IMR-90 (cell line): ENCODE results near the gene GPATCH8. TPM values are rescaled to one million over a fixed set of nuclear protein-coding genes. Genes with fewer than 3 reads are reported as not detected.

Experiments used
- ATAC-seq: fragments of 200-7000 bp; cut with Tn5 transposase; 2 replicates; pipeline ENCODE4 v1.9.1; 2020; ENCODE audit warnings: low read depth, mild to moderate bottlenecking, moderate library complexity
- BruUV-seq: library from RNA; stranded (reverse); fragments of 400-500 nt; replicated peaks from 2 replicates; lab custom pipeline; 2021; lab: Mats Ljungman, UMichigan
- CTCF ChIA-PET: fragments of 300-600 bp; formaldehyde crosslinking; extraction: SDS; loops from one replicate; lab custom pipeline; 2021; ENCODE audit warnings: antibody characterized with exemption; lab: Yijun Ruan, JAX
- POLR2A ChIA-PET: fragments of 300-600 bp; sonication (Branson Sonifier 250); formaldehyde crosslinking; loops from one replicate; lab custom pipeline; 2022; ENCODE audit warnings: antibody characterized with exemption; ENCODE audit not compliant: unreplicated experiment; lab: Charles Lee
- DNase-seq: peaks from one replicate; pipeline ENCODE4 v3.0.0; 2013
- H2AFZ ChIP-seq: replicated peaks from 2 replicates; pipeline ENCODE3; 2013; ENCODE audit warnings: low read length, mild to moderate bottlenecking; ENCODE audit not compliant: poor library complexity
- H2AK5ac ChIP-seq: 2 replicates; pipeline ENCODE4 v1.6.1; 2013; ENCODE audit warnings: low read depth, low read length, inconsistent platforms
- H2AK9ac ChIP-seq: replicated peaks from 2 replicates; pipeline ENCODE3; 2013; ENCODE audit warnings: mild to moderate bottlenecking, low read depth, low read length, moderate library complexity; ENCODE audit not compliant: poor library complexity
- H2BK120ac ChIP-seq: 2 replicates; pipeline ENCODE4 v1.6.1; 2013; ENCODE audit warnings: low read depth, low read length, inconsistent platforms
- H2BK15ac ChIP-seq: 3 replicates; pipeline ENCODE4 v1.6.1; 2013; ENCODE audit warnings: low read depth, low read length, inconsistent platforms
- H2BK20ac ChIP-seq: 2 replicates; pipeline ENCODE4 v1.6.1; 2013; ENCODE audit warnings: low read depth, mild to moderate bottlenecking, inconsistent platforms, low read length, moderate library complexity
- H2BK5ac ChIP-seq: 2 replicates; pipeline ENCODE4 v1.6.1; 2013; ENCODE audit warnings: mild to moderate bottlenecking, low read depth, low read length, inconsistent platforms; ENCODE audit not compliant: poor library complexity, severe bottlenecking
- H3K14ac ChIP-seq: replicated peaks from 2 replicates; pipeline ENCODE4 v1.6.1; 2013; ENCODE audit warnings: low read depth, low read length, inconsistent platforms
- H3K18ac ChIP-seq: 2 replicates; pipeline ENCODE4 v1.6.1; 2013; ENCODE audit warnings: low read depth, low read length, control low read depth
- H3K23ac ChIP-seq: 2 replicates; pipeline ENCODE4 v1.6.1; 2013; ENCODE audit warnings: low read depth, low read length, inconsistent platforms
- H3K27ac ChIP-seq: 2 replicates; pipeline ENCODE4 v1.5.1; 2013; ENCODE audit warnings: mild to moderate bottlenecking, control low read depth, low read length; ENCODE audit not compliant: insufficient read depth
- H3K27me3 ChIP-seq: 2 replicates; pipeline ENCODE4 v1.6.1; 2013; ENCODE audit warnings: low read length; ENCODE audit not compliant: control insufficient read depth, insufficient read depth
- H3K36me3 ChIP-seq: 2 replicates; pipeline ENCODE4 v1.6.1; 2013; ENCODE audit warnings: low read length, mixed read lengths; ENCODE audit not compliant: control insufficient read depth, insufficient read depth
- H3K4ac ChIP-seq: 2 replicates; pipeline ENCODE4 v1.6.1; 2013; ENCODE audit warnings: low read depth, low read length, inconsistent platforms
- H3K4me1 ChIP-seq: 2 replicates; pipeline ENCODE4 v1.6.1; 2013; ENCODE audit warnings: low read length, mixed read lengths; ENCODE audit not compliant: control insufficient read depth, insufficient read depth
- H3K4me2 ChIP-seq: 2 replicates; pipeline ENCODE4 v1.6.1; 2013; ENCODE audit warnings: low read depth, mild to moderate bottlenecking, control low read depth, low read length, moderate library complexity
- H3K4me3 ChIP-seq: 2 replicates; pipeline ENCODE4 v1.5.1; 2013; ENCODE audit warnings: low read depth, mild to moderate bottlenecking, control low read depth, low read length, moderate library complexity; ENCODE audit not compliant: insufficient read depth
- H3K56ac ChIP-seq: 2 replicates; pipeline ENCODE4 v1.6.1; 2013; ENCODE audit warnings: low read length, inconsistent platforms; ENCODE audit not compliant: insufficient read depth; ENCODE audit errors: extremely low read depth
- H3K79me1 ChIP-seq, 2 experiments: 2 replicates each; pipeline ENCODE4 v1.6.1; 2013; ENCODE audit warnings: low read length in 2 of 2, inconsistent platforms in 1 of 2, low read depth in 1 of 2
- H3K9ac ChIP-seq: 2 replicates; pipeline ENCODE4 v1.6.1; 2013; ENCODE audit warnings: low read depth, low read length, control low read depth
- H3K9me1 ChIP-seq: 2 replicates; pipeline ENCODE4 v1.6.1; 2013; ENCODE audit warnings: low read length, inconsistent platforms; ENCODE audit not compliant: insufficient read depth
- H3K9me3 ChIP-seq: 2 replicates; pipeline ENCODE4 v1.6.1; 2013; ENCODE audit warnings: low read length; ENCODE audit not compliant: control insufficient read depth, insufficient read depth
- H4K20me1 ChIP-seq: 2 replicates; pipeline ENCODE4 v1.6.1; 2013; ENCODE audit warnings: low read length, inconsistent platforms; ENCODE audit not compliant: insufficient read depth
- H4K5ac ChIP-seq: 2 replicates; pipeline ENCODE4 v1.6.1; 2013; ENCODE audit warnings: mild to moderate bottlenecking, low read depth, low read length, control low read depth
- H4K8ac ChIP-seq, 2 experiments: 2 replicates each; pipeline ENCODE4 v1.6.1; 2013; ENCODE audit warnings: low read depth in 2 of 2, low read length in 2 of 2, control low read depth in 1 of 2, inconsistent platforms in 1 of 2
- H4K91ac ChIP-seq: 2 replicates; pipeline ENCODE4 v1.6.1; 2013; ENCODE audit warnings: low read depth, low read length, inconsistent platforms; ENCODE audit not compliant: insufficient read depth
- BHLHE40 ChIP-seq: fragments of 150-350 bp; IDR thresholded peaks from 2 replicates; pipeline ENCODE4 v1.6.1; 2016; ENCODE audit warnings: mild to moderate bottlenecking, low read depth, low read length
- CEBPB ChIP-seq: IDR thresholded peaks from 2 replicates; pipeline ENCODE4 v1.6.1; 2012; ENCODE audit warnings: low read depth, low read length, improper control_type of control experiment
- CHD1 ChIP-seq: IDR thresholded peaks from 2 replicates; pipeline ENCODE4 v1.6.1; 2012; ENCODE audit warnings: low read depth, low read length, improper control_type of control experiment
- MAFK ChIP-seq: IDR thresholded peaks from 2 replicates; pipeline ENCODE4 v1.6.1; 2012; ENCODE audit warnings: low read depth, low read length, improper control_type of control experiment
- NFE2L2 ChIP-seq: fragments of 150-350 bp; IDR thresholded peaks from 2 replicates; pipeline ENCODE4 v1.6.1; 2016; ENCODE audit warnings: low read depth, mild to moderate bottlenecking, low read length
- POLR2A ChIP-seq: IDR thresholded peaks from 2 replicates; pipeline ENCODE4 v1.6.1; 2012; ENCODE audit warnings: mild to moderate bottlenecking, low read depth, low read length
- RAD21 ChIP-seq: IDR thresholded peaks from 2 replicates; pipeline ENCODE4 v1.6.1; 2012; ENCODE audit warnings: low read length, improper control_type of control experiment
- RCOR1 ChIP-seq: IDR thresholded peaks from 2 replicates; pipeline ENCODE4 v1.6.1; 2012; ENCODE audit warnings: mild to moderate bottlenecking, low read length, improper control_type of control experiment; ENCODE audit not compliant: insufficient replicate concordance
- RFX5 ChIP-seq: IDR thresholded peaks from 2 replicates; pipeline ENCODE4 v1.8.0; 2012; ENCODE audit warnings: low read depth, mild to moderate bottlenecking, low read length, moderate library complexity
- SMC3 ChIP-seq: fragments of 150-350 bp; IDR thresholded peaks from 2 replicates; pipeline ENCODE4 v1.6.1; 2016; ENCODE audit warnings: low read depth, mild to moderate bottlenecking, antibody characterized with exemption, low read length, moderate library complexity
- WGBS, 2 experiments: methylation state at CpG; one replicate each; pipeline versions ENCODE4 v1.1.5 to v1.1.7; 2013; ENCODE audit warnings: missing lambda C conversion rate in 2 of 2; ENCODE audit not compliant: insufficient read length in 1 of 2; ENCODE audit errors: extremely low coverage in 2 of 2; 5-methylcytosine and 5-hydroxymethylcytosine counted together
- dilution Hi-C: fragments of 300-500 bp; cut with HindIII; formaldehyde crosslinking; loops from one replicate; pipeline ENCODE4 v1.14.3; 2018; ENCODE audit warnings: low sequenced_read_pairs; ENCODE audit not compliant: unreplicated experiment
- in situ Hi-C: fragments of 300-500 bp; cut with MboI; formaldehyde crosslinking; loops from 3 replicates; pipeline ENCODE4 v1.14.3; 2019; ENCODE audit warnings: low sequenced_read_pairs, inconsistent platforms, mixed read lengths
- intact Hi-C: fragments of 100-400 bp; cut with micrococcal nuclease; formaldehyde crosslinking; loops from 2 replicates; pipeline ENCODE4 v1.10.0; 2022
- polyA plus RNA-seq, 3 experiments: library from polyadenylated mRNA; depleted of rRNA; stranded (reverse); fragments of >200 nt; gene quantifications; 2 replicates each; pipeline ENCODE4 v1.2.3, GENCODE V29; 2012; ENCODE audit warnings: low replicate concordance in 1 of 3
- total RNA-seq: library from RNA; depleted of rRNA; stranded (reverse); fragments of >200 nt; gene quantifications from 2 replicates; pipeline ENCODE4 v1.2.3, GENCODE V29; 2012
- TF ChIP-seq, protein P1 (sequence below): fragments of 150-350 bp; IDR thresholded peaks from 2 replicates; pipeline ENCODE4 v1.6.1; 2017; ENCODE audit warnings: mild to moderate bottlenecking, antibody characterized with exemption, low read length, low read depth
- TF ChIP-seq, protein P2 (sequence below): conservative IDR thresholded peaks from 2 replicates; pipeline ENCODE4 v1.5.1; 2012; ENCODE audit warnings: mild to moderate bottlenecking, low read depth, low read length, improper control_type of control experiment
- TF ChIP-seq, protein P3 (sequence below): fragments of 150-350 bp; IDR thresholded peaks from 2 replicates; pipeline ENCODE4 v1.6.1; 2016; ENCODE audit warnings: low read depth, mild to moderate bottlenecking, low read length, moderate library complexity, borderline replicate concordance

GPATCH8 gene
- total and polyA plus RNA-seq, 2 of the 4 experiments (the other 2 are of a cell fraction), result 8.8 to 13.2 TPM

DNA sequence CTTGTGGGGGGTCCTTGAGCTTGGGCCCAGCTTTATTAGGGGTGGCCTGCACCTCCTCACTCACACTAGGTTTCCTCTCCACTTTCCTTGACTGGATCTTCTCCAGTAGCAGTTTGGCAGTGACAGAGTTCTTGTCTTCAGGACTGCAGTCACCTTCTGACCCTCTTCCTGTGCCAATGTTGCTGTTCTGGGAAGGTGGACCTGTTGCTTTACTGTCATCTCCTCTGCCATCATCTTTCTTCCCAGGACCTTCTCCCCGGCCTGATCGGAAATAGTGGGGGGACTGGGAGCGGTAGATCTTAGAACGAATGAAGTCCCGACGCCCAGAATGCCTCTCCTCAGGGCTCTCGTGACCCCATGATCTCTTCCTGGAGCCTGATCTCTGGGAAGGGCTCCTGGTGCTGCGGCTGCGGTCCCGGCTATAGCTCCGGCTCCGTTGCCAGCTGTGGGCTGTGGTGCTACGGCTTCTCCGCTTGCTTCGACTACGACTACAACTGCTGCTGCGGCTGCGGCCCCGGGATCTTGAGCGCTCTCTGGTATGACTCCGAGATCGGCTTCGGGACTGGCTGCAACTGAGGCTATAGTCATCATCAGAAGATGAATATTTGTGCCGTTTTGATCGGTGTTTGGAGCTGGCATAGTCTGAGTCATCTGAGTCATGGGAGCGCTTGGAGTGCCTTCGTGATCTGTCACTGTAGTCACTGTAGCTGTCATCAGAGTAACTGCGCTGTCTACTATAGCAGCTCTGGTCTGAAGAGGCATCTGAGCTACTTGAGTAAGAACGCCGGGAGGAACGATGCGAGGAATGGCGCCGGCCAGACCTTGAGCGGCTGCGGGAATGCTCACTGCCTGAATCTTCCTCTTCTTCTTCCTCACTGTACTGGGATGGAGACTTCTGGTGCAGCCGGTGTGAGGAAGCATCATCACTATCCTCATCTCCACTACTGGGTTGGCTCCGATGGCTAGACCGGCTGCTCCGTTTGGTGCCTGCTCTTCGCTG, 104.2 kb downstream of the GPATCH8 start:
- H3K36me3 ChIP-seq, result peaks cover 53% of the 10 kb centered on the region
- BruUV-seq, result no TSS peak
- CTCF ChIA-PET, result interaction anchor here (1.3 kb wide), 1 partner anchor 124 kb away, joined by 4 read pairs; no protein-coding TSS in a partner anchor

More for the DNA sequence above, 104.2 kb downstream of the GPATCH8 start:
- no peak overlapping the region for H2BK5ac ChIP-seq
- H2BK20ac ChIP-seq, result no peak overlapping the region
- no peak for ATAC-seq
- H2AFZ ChIP-seq, result no peak overlapping the region
- no peaks in the 10 kb centered on the region for H3K9me3 ChIP-seq
- dilution Hi-C loops, result no loop called here
- no peak overlapping the region for H3K23ac ChIP-seq
- H3K9me1 ChIP-seq, result peaks cover 8% of the 10 kb centered on the region
- H3K56ac ChIP-seq, result no peak overlapping the region
- H4K5ac ChIP-seq, result no peak overlapping the region
- no peak overlapping the region for H4K91ac ChIP-seq
- 96% methylated on average over 24 of the region's 41 CpGs; no CpG with 5 or more reads in 1 of the 2 experiments for WGBS, 2 experiments
- no peak overlapping the region for H2BK15ac ChIP-seq
- H2AK5ac ChIP-seq, result no peak overlapping the region
- H3K9ac ChIP-seq, result no peak overlapping the region
- no peak overlapping the region for H3K27ac ChIP-seq
- H3K4me3 ChIP-seq, result no peak overlapping the region
- no peaks in the 10 kb centered on the region for H3K27me3 ChIP-seq
- H3K4me1 ChIP-seq, result no peaks in the 10 kb centered on the region
- no peak overlapping the region for H2BK120ac ChIP-seq
- intact Hi-C loops, result no loop called here
- H3K14ac ChIP-seq, result no peak overlapping the region
- no peak overlapping the region for H2AK9ac ChIP-seq
- peaks cover 3% of the 10 kb centered on the region for H4K20me1 ChIP-seq
- H3K4ac ChIP-seq, result no peak overlapping the region
- peak; percentile 3 for DNase-seq
- TF ChIP-seq NFE2L2, result no peak
- TF ChIP-seq BHLHE40, result no peak
- TF ChIP-seq POLR2A, result no peak
- TF ChIP-seq, protein P1, sequence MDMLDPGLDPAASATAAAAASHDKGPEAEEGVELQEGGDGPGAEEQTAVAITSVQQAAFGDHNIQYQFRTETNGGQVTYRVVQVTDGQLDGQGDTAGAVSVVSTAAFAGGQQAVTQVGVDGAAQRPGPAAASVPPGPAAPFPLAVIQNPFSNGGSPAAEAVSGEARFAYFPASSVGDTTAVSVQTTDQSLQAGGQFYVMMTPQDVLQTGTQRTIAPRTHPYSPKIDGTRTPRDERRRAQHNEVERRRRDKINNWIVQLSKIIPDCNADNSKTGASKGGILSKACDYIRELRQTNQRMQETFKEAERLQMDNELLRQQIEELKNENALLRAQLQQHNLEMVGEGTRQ, result no peak
- TF ChIP-seq RCOR1, result no peak
- TF ChIP-seq CEBPB, result no peak
- no peak for TF ChIP-seq SMC3
- no peak for TF ChIP-seq RFX5
- TF ChIP-seq, protein P2, sequence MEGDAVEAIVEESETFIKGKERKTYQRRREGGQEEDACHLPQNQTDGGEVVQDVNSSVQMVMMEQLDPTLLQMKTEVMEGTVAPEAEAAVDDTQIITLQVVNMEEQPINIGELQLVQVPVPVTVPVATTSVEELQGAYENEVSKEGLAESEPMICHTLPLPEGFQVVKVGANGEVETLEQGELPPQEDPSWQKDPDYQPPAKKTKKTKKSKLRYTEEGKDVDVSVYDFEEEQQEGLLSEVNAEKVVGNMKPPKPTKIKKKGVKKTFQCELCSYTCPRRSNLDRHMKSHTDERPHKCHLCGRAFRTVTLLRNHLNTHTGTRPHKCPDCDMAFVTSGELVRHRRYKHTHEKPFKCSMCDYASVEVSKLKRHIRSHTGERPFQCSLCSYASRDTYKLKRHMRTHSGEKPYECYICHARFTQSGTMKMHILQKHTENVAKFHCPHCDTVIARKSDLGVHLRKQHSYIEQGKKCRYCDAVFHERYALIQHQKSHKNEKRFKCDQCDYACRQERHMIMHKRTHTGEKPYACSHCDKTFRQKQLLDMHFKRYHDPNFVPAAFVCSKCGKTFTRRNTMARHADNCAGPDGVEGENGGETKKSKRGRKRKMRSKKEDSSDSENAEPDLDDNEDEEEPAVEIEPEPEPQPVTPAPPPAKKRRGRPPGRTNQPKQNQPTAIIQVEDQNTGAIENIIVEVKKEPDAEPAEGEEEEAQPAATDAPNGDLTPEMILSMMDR, result no peak
- TF ChIP-seq MAFK, result no peak
- TF ChIP-seq, protein P3, sequence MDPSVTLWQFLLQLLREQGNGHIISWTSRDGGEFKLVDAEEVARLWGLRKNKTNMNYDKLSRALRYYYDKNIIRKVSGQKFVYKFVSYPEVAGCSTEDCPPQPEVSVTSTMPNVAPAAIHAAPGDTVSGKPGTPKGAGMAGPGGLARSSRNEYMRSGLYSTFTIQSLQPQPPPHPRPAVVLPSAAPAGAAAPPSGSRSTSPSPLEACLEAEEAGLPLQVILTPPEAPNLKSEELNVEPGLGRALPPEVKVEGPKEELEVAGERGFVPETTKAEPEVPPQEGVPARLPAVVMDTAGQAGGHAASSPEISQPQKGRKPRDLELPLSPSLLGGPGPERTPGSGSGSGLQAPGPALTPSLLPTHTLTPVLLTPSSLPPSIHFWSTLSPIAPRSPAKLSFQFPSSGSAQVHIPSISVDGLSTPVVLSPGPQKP, result no peak
- TF ChIP-seq RAD21, result no peak
- no peak for TF ChIP-seq CHD1
- H3K79me1 ChIP-seq, result peaks cover 3 to 28% of the 10 kb centered on the region in 2 experiments; a peak in 3 of 4 replicates
- H4K8ac ChIP-seq, result no peak overlapping the region
- POLR2A ChIA-PET, result no interaction called here
- no peak overlapping the region for H3K18ac ChIP-seq
- no peak overlapping the region for H3K4me2 ChIP-seq
- in situ Hi-C loops, result no loop called here
